Astrocyte (in vitro differentiated cells and primary cell): ENCODE results near the gene ZC3H18. TPM values are rescaled to one million over a fixed set of nuclear protein-coding genes. Genes with fewer than 3 reads are reported as not detected.

Experiments used
- DNase-seq: peaks from one replicate; pipeline ENCODE4 v3.0.0-alpha.2; 2010; ENCODE audit warnings: low read depth
- FAIRE-seq: peaks from 2 replicates; lab custom pipeline; 2011; peaks lifted over from hg19 to GRCh38; lab: Jason Lieb, UNC
- H2AFZ ChIP-seq: 2 replicates; pipeline ENCODE4 v1.6.0; 2012; ENCODE audit warnings: low read depth, low read length, inconsistent platforms
- H3K27ac ChIP-seq: 2 replicates; pipeline ENCODE4 v1.5.1; 2011; ENCODE audit warnings: low read depth, low read length, inconsistent platforms
- H3K27me3 ChIP-seq: 2 replicates; pipeline ENCODE4 v1.6.0; 2011; ENCODE audit warnings: low read length, inconsistent platforms; ENCODE audit not compliant: insufficient read depth
- H3K36me3 ChIP-seq: 2 replicates; pipeline ENCODE4 v1.5.1; 2011; ENCODE audit warnings: low read length, inconsistent platforms; ENCODE audit not compliant: insufficient read depth
- H3K4me1 ChIP-seq: 2 replicates; pipeline ENCODE4 v1.5.1; 2011; ENCODE audit warnings: low read length, inconsistent platforms; ENCODE audit not compliant: insufficient read depth
- H3K4me2 ChIP-seq: 2 replicates; pipeline ENCODE4 v1.6.0; 2012; ENCODE audit warnings: low read length, inconsistent platforms
- H3K4me3 ChIP-seq: 2 replicates; pipeline ENCODE4 v1.5.1; 2011; ENCODE audit warnings: low read depth, mild to moderate bottlenecking, low read length, inconsistent platforms; ENCODE audit not compliant: insufficient read depth
- H3K79me2 ChIP-seq: 2 replicates; pipeline ENCODE4 v1.6.0; 2012; ENCODE audit warnings: mild to moderate bottlenecking, low read length, inconsistent platforms; ENCODE audit not compliant: insufficient read depth
- H3K9ac ChIP-seq: 2 replicates; pipeline ENCODE4 v1.6.0; 2012; ENCODE audit warnings: mild to moderate bottlenecking, low read length, inconsistent platforms
- H3K9me3 ChIP-seq: 2 replicates; pipeline ENCODE4 v1.5.1; 2012; ENCODE audit warnings: low read depth, mild to moderate bottlenecking, low read length, inconsistent platforms; ENCODE audit not compliant: insufficient read depth
- H4K20me1 ChIP-seq: 2 replicates; pipeline ENCODE4 v1.6.0; 2012; ENCODE audit warnings: low read length, inconsistent platforms; ENCODE audit not compliant: insufficient read depth
- H3K27ac Mint-ChIP-seq: one replicate; pipeline ENCODE4 v1.8.0; 2021; ENCODE audit warnings: mild to moderate bottlenecking, mixed read lengths; ENCODE audit not compliant: unreplicated experiment
- H3K27me3 Mint-ChIP-seq: one replicate; pipeline ENCODE4 v1.8.0; 2021; ENCODE audit warnings: low read depth, mixed read lengths; ENCODE audit not compliant: unreplicated experiment
- H3K36me3 Mint-ChIP-seq: one replicate; pipeline ENCODE4 v1.8.0; 2021; ENCODE audit warnings: low read depth, mixed read lengths; ENCODE audit not compliant: unreplicated experiment
- H3K4me1 Mint-ChIP-seq: one replicate; pipeline ENCODE4 v1.8.0; 2021; ENCODE audit warnings: low read depth, mixed read lengths; ENCODE audit not compliant: unreplicated experiment
- H3K4me3 Mint-ChIP-seq: one replicate; pipeline ENCODE4 v1.8.0; 2021; ENCODE audit warnings: mild to moderate bottlenecking, moderate library complexity, mixed read lengths; ENCODE audit not compliant: unreplicated experiment
- H3K9me3 Mint-ChIP-seq: one replicate; pipeline ENCODE4 v1.8.0; 2021; ENCODE audit warnings: mild to moderate bottlenecking, mixed read lengths; ENCODE audit not compliant: unreplicated experiment
- EZH2 ChIP-seq: IDR thresholded peaks from 2 replicates; pipeline ENCODE4 v1.6.1; 2012; ENCODE audit warnings: mild to moderate bottlenecking, low read length, inconsistent platforms; ENCODE audit not compliant: insufficient read depth
- total RNA-seq: library from RNA; stranded (reverse); gene quantifications from 2 replicates; pipeline ENCODE4 v1.2.1, GENCODE V29; 2021
- TF ChIP-seq, protein P1 (sequence below): IDR thresholded peaks from 2 replicates; pipeline ENCODE4 v1.5.1; 2011; ENCODE audit warnings: low read depth, mild to moderate bottlenecking, inconsistent platforms, low read length, moderate library complexity; ENCODE audit not compliant: insufficient read depth

Gene ZC3H18
- total RNA-seq, 1 donor from 2014 or later: 32.8 TPM

- no peak for FAIRE-seq
- H3K4me1 Mint-ChIP-seq: peaks cover 4% of the 10 kb centered on the region
- no peak overlapping the region for H2AFZ ChIP-seq
Observed at GRCh38 chr16:88532434-88533241, 37.6 kb upstream of the ZC3H18 start.

GRCh38 chr16:88533381-88533917 is 36.8 kb upstream of the ZC3H18 start:
- peaks cover 12% of the 10 kb centered on the region for H3K4me1 ChIP-seq
- H3K4me3 ChIP-seq: peak overlapping the region; percentile 28
- H3K4me1 Mint-ChIP-seq: peaks cover 4% of the 10 kb centered on the region
- TF ChIP-seq, protein P1, sequence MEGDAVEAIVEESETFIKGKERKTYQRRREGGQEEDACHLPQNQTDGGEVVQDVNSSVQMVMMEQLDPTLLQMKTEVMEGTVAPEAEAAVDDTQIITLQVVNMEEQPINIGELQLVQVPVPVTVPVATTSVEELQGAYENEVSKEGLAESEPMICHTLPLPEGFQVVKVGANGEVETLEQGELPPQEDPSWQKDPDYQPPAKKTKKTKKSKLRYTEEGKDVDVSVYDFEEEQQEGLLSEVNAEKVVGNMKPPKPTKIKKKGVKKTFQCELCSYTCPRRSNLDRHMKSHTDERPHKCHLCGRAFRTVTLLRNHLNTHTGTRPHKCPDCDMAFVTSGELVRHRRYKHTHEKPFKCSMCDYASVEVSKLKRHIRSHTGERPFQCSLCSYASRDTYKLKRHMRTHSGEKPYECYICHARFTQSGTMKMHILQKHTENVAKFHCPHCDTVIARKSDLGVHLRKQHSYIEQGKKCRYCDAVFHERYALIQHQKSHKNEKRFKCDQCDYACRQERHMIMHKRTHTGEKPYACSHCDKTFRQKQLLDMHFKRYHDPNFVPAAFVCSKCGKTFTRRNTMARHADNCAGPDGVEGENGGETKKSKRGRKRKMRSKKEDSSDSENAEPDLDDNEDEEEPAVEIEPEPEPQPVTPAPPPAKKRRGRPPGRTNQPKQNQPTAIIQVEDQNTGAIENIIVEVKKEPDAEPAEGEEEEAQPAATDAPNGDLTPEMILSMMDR: no peak
- no peak for TF ChIP-seq EZH2
- no peaks in the 10 kb centered on the region for H3K36me3 ChIP-seq
- DNase-seq: peak; percentile 45
- H2AFZ ChIP-seq: no peak overlapping the region
- no peaks in the 10 kb centered on the region for H3K79me2 ChIP-seq
- H3K36me3 Mint-ChIP-seq: peaks cover 15% of the 10 kb centered on the region
- no peaks in the 10 kb centered on the region for H3K9me3 ChIP-seq
- no peak for FAIRE-seq
- H3K27ac ChIP-seq: no peak overlapping the region
- peaks cover 9% of the 10 kb centered on the region for H4K20me1 ChIP-seq
- no peak overlapping the region for H3K9ac ChIP-seq
- H3K4me3 Mint-ChIP-seq: no peak overlapping the region
- no peaks in the 10 kb centered on the region for H3K9me3 Mint-ChIP-seq
- H3K27ac Mint-ChIP-seq: no peak overlapping the region
- H3K27me3 ChIP-seq: peaks cover 3% of the 10 kb centered on the region
- H3K4me2 ChIP-seq: peak overlapping the region; percentile 81
- peaks cover 7% of the 10 kb centered on the region for H3K27me3 Mint-ChIP-seq

More at GRCh38 chr16:88532434-88533241, 37.6 kb upstream of the ZC3H18 start:
- peaks cover 15% of the 10 kb centered on the region for H3K36me3 Mint-ChIP-seq
- no peaks in the 10 kb centered on the region for H3K27me3 ChIP-seq
- H3K9ac ChIP-seq: no peak overlapping the region
- H4K20me1 ChIP-seq: peaks cover 13% of the 10 kb centered on the region
- no peak for DNase-seq
- no peaks in the 10 kb centered on the region for H3K36me3 ChIP-seq
- no peaks in the 10 kb centered on the region for H3K9me3 ChIP-seq
- H3K9me3 Mint-ChIP-seq: no peaks in the 10 kb centered on the region
- no peaks in the 10 kb centered on the region for H3K79me2 ChIP-seq
- H3K4me1 ChIP-seq: peaks cover 14% of the 10 kb centered on the region
- TF ChIP-seq, protein P1: no peak
- TF ChIP-seq EZH2: no peak
- no peak overlapping the region for H3K27ac ChIP-seq
- no peak overlapping the region for H3K4me3 Mint-ChIP-seq
- H3K4me2 ChIP-seq: peak overlapping the region; percentile 81
- H3K27me3 Mint-ChIP-seq: peaks cover 2% of the 10 kb centered on the region
- no peak overlapping the region for H3K4me3 ChIP-seq
- no peak overlapping the region for H3K27ac Mint-ChIP-seq
